Vagina (tissue), 2 donors: ENCODE results near the gene SPINK8. TPM values are rescaled to one million over a fixed set of nuclear protein-coding genes. Genes with fewer than 3 reads are reported as not detected.

Experiments used
- DNase-seq, 2 donors: peaks; one replicate each; pipeline ENCODE4 v3.0.0-alpha.2; 2017; ENCODE audit errors: extremely low spot score in 2 of 2
- H3K27ac ChIP-seq: fragments of 200-600 bp; sonication (generic); one replicate; pipeline ENCODE4 v1.5.1; 2019
- H3K27me3 ChIP-seq: fragments of 200-600 bp; sonication (generic); one replicate; pipeline ENCODE4 v1.5.1; 2019
- H3K36me3 ChIP-seq, 2 donors: fragments of 200-600 bp; sonication (generic); one replicate each; pipeline ENCODE4 v1.5.1; 2017 to 2019
- H3K4me1 ChIP-seq: fragments of 200-600 bp; sonication (generic); one replicate; pipeline ENCODE4 v1.5.1; 2019
- H3K4me3 ChIP-seq, 2 donors: fragments of 200-600 bp; sonication (generic); 1 replicate in 1 of 2; 2 replicates in 1 of 2; pipeline ENCODE4 v1.5.1; 2016 to 2019
- H3K9me3 ChIP-seq: fragments of 200-600 bp; sonication (generic); one replicate; pipeline ENCODE4 v1.5.1; 2019
- POLR2A ChIP-seq, 2 donors: fragments of 450-650 bp; IDR thresholded peaks; one replicate each; pipeline ENCODE4 v1.6.1; 2017; ENCODE audit warnings: antibody characterized with exemption in 2 of 2, mild to moderate bottlenecking in 2 of 2, moderate library complexity in 2 of 2
- POLR2AphosphoS5 ChIP-seq, 2 donors: sonication (generic); formaldehyde crosslinking; IDR thresholded peaks; one replicate each; pipeline ENCODE4 v1.9.0; 2017; ENCODE audit warnings: antibody characterized with exemption in 2 of 2, mild to moderate bottlenecking in 2 of 2, low read depth in 1 of 2; ENCODE audit not compliant: insufficient read depth in 1 of 2
- intact Hi-C: fragments of 100-400 bp; cut with DNase I; formaldehyde crosslinking; loops from one replicate; pipeline ENCODE4 v1.15.1; 2023
- microRNA counts, 2 donors: library from miRNA; unstranded; fragments of <30 nt; microRNA quantifications; one replicate each; lab custom pipeline; 2016 to 2017
- microRNA-seq: library from miRNA; unstranded; fragments of <30 nt; microRNA quantifications from one replicate; pipeline ENCODE4, GENCODE V29; 2017; ENCODE audit warnings: borderline number of aligned reads, borderline replicate concordance
- small RNA-seq: library from RNA; depleted of rRNA; stranded (forward); fragments of <200 nt; gene quantifications from one replicate; pipeline ENCODE3, GENCODE V24; 2016
- total RNA-seq: library from RNA; depleted of rRNA; stranded (reverse); fragments of >200 nt; gene quantifications from one replicate; pipeline ENCODE4 v1.2.3, GENCODE V29; 2016
- TF ChIP-seq, protein P1 (sequence below), 3 experiments: fragments of 450-650 bp in 2 of 3; fragments of 200-600 bp in 1 of 3; sonication (generic) in 1 of 3; IDR thresholded peaks; one replicate each; pipeline ENCODE4 v1.5.1; 2017 to 2019; ENCODE audit warnings: antibody characterized with exemption in 3 of 3, mild to moderate bottlenecking in 2 of 3, moderate library complexity in 2 of 3

SPINK8 gene
- total RNA-seq, 1 donor from 2014 or later, result not detected

DNA sequence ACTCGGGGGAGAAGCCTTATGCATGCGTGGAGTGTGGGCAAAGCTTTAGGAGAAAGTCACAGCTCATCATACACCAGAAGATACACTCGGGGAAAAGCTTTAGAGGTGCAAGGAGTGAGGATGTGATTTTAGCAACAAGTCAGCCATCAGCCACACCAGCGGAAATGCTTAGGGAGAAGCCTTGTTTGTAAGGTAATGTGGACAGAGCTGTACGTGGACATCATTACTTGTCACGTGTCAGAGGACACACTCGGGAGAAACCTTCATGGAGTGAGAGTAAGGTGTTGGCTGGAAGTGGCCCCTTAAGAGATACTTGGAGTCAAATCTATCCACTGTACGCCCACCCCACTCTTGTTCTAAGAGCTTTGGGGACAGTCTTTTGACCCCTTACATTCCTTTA lies 63.9 kb downstream of the SPINK8 start:
- no peaks in the 10 kb centered on the region for H3K9me3 ChIP-seq
- no peak overlapping the region for H3K4me3 ChIP-seq
- DNase-seq, result no peak
- TF ChIP-seq POLR2A (IDR thresholded peaks at IDR 0.05) (no peak), POLR2AphosphoS5 (IDR thresholded peaks at IDR 0.05; ENCODE audit: insufficient read depth in 1 of 2, low read depth in 1 of 2) (no peak)
- TF ChIP-seq, protein P1, sequence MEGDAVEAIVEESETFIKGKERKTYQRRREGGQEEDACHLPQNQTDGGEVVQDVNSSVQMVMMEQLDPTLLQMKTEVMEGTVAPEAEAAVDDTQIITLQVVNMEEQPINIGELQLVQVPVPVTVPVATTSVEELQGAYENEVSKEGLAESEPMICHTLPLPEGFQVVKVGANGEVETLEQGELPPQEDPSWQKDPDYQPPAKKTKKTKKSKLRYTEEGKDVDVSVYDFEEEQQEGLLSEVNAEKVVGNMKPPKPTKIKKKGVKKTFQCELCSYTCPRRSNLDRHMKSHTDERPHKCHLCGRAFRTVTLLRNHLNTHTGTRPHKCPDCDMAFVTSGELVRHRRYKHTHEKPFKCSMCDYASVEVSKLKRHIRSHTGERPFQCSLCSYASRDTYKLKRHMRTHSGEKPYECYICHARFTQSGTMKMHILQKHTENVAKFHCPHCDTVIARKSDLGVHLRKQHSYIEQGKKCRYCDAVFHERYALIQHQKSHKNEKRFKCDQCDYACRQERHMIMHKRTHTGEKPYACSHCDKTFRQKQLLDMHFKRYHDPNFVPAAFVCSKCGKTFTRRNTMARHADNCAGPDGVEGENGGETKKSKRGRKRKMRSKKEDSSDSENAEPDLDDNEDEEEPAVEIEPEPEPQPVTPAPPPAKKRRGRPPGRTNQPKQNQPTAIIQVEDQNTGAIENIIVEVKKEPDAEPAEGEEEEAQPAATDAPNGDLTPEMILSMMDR (IDR thresholded peaks at IDR 0.05), result no peak
- H3K36me3 ChIP-seq, result peaks cover 0 to 2% of the 10 kb centered on the region in 2 donors
- no peak overlapping the region for H3K27ac ChIP-seq
- H3K4me1 ChIP-seq, result peaks cover 31% of the 10 kb centered on the region
- intact Hi-C loops, result loop anchor here (10.0 kb wide), 1 partner anchor 285 kb away; the partner anchor contains the start of gene PFKFB4
- H3K27me3 ChIP-seq, result no peaks in the 10 kb centered on the region

DNA sequence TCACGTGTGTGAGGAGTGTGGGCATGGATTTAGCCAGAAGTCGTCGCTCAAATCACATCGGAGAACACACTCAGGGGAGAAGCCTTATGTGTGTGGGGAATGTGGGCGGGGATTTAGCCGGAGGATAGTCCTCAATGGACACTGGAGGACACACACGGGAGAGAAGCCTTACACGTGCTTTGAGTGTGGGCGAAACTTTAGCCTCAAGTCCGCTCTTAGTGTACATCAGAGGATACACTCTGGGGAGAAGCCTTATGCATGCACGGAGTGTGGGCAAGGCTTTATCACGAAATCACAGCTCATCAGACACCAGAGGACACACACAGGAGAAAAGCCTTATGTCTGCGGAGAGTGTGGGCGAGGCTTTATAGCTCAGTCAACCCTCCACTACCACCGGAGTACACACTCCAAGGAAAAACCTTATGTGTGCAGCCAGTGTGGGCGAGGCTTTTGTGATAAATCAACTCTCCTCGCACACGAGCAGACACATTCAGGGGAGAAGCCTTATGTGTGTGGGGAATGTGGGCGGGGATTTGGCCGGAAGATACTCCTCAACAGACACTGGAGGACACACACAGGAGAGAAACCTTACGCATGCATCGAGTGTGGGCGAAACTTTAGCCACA lies 64.4 kb downstream of the SPINK8 start:
- Histone ChIP-seq H3K9me3 (no peaks in the 10 kb centered on the region), H3K27me3 (no peaks in the 10 kb centered on the region), H3K27ac (peak overlapping the region; percentile 53), H3K36me3 (peaks cover 0 to 7% of the 10 kb centered on the region in 2 donors), H3K4me1 (peaks cover 31% of the 10 kb centered on the region), H3K4me3 (no peak overlapping the region)
- no peak for DNase-seq
- intact Hi-C loops, result loop anchor here (10.0 kb wide), 1 partner anchor 286 kb away; the partner anchor contains the start of gene PFKFB4
- TF ChIP-seq POLR2A (IDR thresholded peaks at IDR 0.05) (no peak), POLR2AphosphoS5 (IDR thresholded peaks at IDR 0.05; ENCODE audit: insufficient read depth in 1 of 2, low read depth in 1 of 2) (no peak)

DNA sequence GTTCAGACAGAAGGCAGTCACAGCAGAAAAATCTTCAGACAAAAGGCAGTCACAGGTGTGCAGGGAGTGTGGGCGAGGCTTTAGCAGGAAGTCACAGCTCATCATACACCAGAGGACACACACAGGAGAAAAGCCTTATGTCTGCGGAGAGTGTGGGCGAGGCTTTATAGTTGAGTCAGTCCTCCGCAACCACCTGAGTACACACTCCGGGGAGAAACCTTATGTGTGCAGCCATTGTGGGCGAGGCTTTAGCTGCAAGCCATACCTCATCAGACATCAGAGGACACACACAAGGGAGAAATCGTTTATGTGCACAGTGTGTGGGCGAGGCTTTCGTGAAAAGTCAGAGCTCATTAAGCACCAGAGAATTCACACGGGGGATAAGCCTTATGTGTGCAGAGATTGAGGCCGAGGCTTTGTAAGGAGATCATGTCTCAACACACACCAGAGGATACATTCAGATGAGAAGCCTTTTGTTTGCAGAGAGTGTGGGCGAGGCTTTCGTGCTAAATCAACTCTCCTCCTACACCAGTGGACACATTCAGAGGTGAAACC lies 65.0 kb downstream of the SPINK8 start:
- DNase-seq, result peak in 1 of 2 donors; percentile 89
- Histone ChIP-seq H3K27me3 (no peaks in the 10 kb centered on the region), H3K27ac (peak overlapping the region; percentile 53), H3K4me3 (no peak overlapping the region), H3K36me3 (peaks cover 0 to 13% of the 10 kb centered on the region in 2 donors), H3K4me1 (peaks cover 31% of the 10 kb centered on the region), H3K9me3 (no peaks in the 10 kb centered on the region)
- peak in 1 of 2 donors; percentile 13 for TF ChIP-seq POLR2AphosphoS5 (IDR thresholded peaks at IDR 0.05; ENCODE audit: insufficient read depth in 1 of 2, low read depth in 1 of 2)
- TF ChIP-seq, protein P1 (IDR thresholded peaks at IDR 0.05), result no peak
- intact Hi-C loops, result loop anchor here (10.0 kb wide), 1 partner anchor 286 kb away; the partner anchor contains the start of gene PFKFB4

DNA sequence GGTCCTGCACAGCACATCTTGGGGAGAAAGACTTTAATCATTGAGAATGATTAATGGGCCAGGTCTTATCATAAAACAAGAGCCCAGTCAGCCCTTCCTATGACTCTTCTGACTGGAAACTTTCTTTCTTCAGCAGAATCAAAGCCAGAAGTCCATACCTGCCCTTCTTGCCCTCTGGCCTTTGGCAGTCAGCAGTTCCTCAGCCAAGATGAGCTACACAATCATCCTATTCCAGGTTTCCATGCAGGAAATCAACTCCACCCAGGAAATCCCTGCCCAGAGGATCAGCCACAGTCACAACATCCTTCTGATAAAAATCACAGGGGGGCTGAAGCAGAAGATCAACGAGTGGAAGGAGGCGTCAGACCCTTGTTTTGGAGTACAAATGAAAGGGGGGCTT lies 65.7 kb downstream of the SPINK8 start:
- Histone ChIP-seq H3K4me1 (peaks cover 31% of the 10 kb centered on the region), H3K36me3 (peaks cover 0 to 19% of the 10 kb centered on the region in 2 donors), H3K27me3 (no peaks in the 10 kb centered on the region), H3K27ac (peak overlapping the region; percentile 33), H3K4me3 (no peak overlapping the region), H3K9me3 (no peaks in the 10 kb centered on the region)
- DNase-seq, result no peak
- no peak for TF ChIP-seq POLR2A (IDR thresholded peaks at IDR 0.05)
- TF ChIP-seq, protein P1 (IDR thresholded peaks at IDR 0.05), result no peak
- TF ChIP-seq POLR2AphosphoS5 (IDR thresholded peaks at IDR 0.05; ENCODE audit: insufficient read depth in 1 of 2, low read depth in 1 of 2), result no peak
- intact Hi-C loops, result loop anchor here (10.0 kb wide), 1 partner anchor 287 kb away; the partner anchor contains the start of gene PFKFB4

DNA sequence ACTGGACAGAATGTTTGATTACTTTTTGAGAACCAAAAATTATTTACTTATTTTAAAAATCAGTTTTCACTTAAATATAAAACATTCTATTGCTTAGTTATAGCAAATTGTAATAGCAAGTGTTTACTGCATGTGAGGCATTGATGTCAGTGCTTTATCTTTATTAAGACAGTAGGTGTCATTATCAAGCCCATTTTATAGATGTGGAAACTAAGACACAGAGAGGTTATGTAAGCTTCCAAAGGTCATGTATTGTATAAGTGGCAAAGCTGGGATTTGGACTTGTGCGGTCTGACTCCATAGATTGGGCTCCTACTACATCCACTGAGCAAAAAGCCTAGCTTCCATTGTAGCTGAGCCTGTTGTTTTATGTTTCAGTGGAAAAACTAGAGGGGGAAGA lies 74.9 kb downstream of the SPINK8 start:
- intact Hi-C loops, result no loop called here
- no peak for DNase-seq
- H3K4me1 ChIP-seq, result no peaks in the 10 kb centered on the region
- no peaks in the 10 kb centered on the region for H3K9me3 ChIP-seq
- no peak overlapping the region for H3K4me3 ChIP-seq
- no peak overlapping the region for H3K27ac ChIP-seq
- peaks cover 0 to 30% of the 10 kb centered on the region in 2 donors for H3K36me3 ChIP-seq
- TF ChIP-seq POLR2AphosphoS5 (IDR thresholded peaks at IDR 0.05; ENCODE audit: insufficient read depth in 1 of 2, low read depth in 1 of 2) (no peak), POLR2A (IDR thresholded peaks at IDR 0.05) (no peak)
- TF ChIP-seq, protein P1 (IDR thresholded peaks at IDR 0.05), result no peak
- no peaks in the 10 kb centered on the region for H3K27me3 ChIP-seq

MicroRNAs encoded within 50 kb of the gene (microRNA counts, 767-probe panel; counts per million panel counts)
- microRNA hsa-miR-2115-5p (lab: Ali Mortazavi, UCI), result 238 to 261 counts per million in 2 donors

Small RNAs within 50 kb of the gene (microRNA-seq; reads per million reads assigned to microRNA genes)
- not detected for gene MIR2115

Small RNAs within 50 kb of the gene (small RNA-seq; reads per million reads assigned to genes)
- gene MIR2115 (not detected), gene RF00019 (not detected), gene RN7SL321P (not detected)

Other genes starting within 250 kb of the SPINK8 start
- 8.8 TPM for gene CDC25A, start 145.2 kb downstream of the SPINK8 start, total RNA-seq
- gene CAMP, start 110.2 kb downstream of the SPINK8 start, total RNA-seq, result not detected
- gene ZNF589, start 92.6 kb downstream of the SPINK8 start, total RNA-seq, result 12.3 TPM
- gene NME6, start 32.3 kb downstream of the SPINK8 start, total RNA-seq, result 17.2 TPM
- gene FBXW12, start 38.6 kb upstream of the SPINK8 start, total RNA-seq, result not detected
- 257 TPM for gene PLXNB1, start 96.4 kb upstream of the SPINK8 start, total RNA-seq
- gene CCDC51, start 106.5 kb upstream of the SPINK8 start, total RNA-seq, result 11.5 TPM
- 251 TPM for gene TMA7, start 106.6 kb upstream of the SPINK8 start, total RNA-seq
- gene ATRIP, start 113.1 kb upstream of the SPINK8 start, total RNA-seq, result 13.8 TPM
- 133 TPM for gene SHISA5, start 170.5 kb upstream of the SPINK8 start, total RNA-seq
- gene PFKFB4, start 223.1 kb upstream of the SPINK8 start, total RNA-seq, result 7.4 TPM
- gene UCN2, start 230.1 kb upstream of the SPINK8 start, total RNA-seq, result 5.2 TPM